Spleen (tissue), 11 donors: ENCODE results near the gene IP6K3. TPM values are rescaled to one million over a fixed set of nuclear protein-coding genes. Genes with fewer than 3 reads are reported as not detected.

ENCODE experiments used
- DNase-seq: peaks from one replicate; pipeline ENCODE4 v3.0.0-alpha.2; 2020
- H3K27ac ChIP-seq, 8 donors: fragments of 200-600 bp; sonication (generic) in 7 of 8; 1 replicate in 4 of 8; 2 replicates in 4 of 8; pipeline versions ENCODE4 v1.5.0 to v1.8.0; 2016 to 2021; ENCODE audit warnings: inconsistent platforms in 4 of 8, mild to moderate bottlenecking in 4 of 8, moderate library complexity in 1 of 8
- H3K27me3 ChIP-seq, 7 donors: fragments of 200-600 bp; sonication (generic) in 6 of 7; replicated peaks in 1 of 7; 1 replicate in 4 of 7; 2 replicates in 3 of 7; pipeline versions ENCODE4 v1.5.0 to v1.8.0; 2016 to 2021; ENCODE audit warnings: inconsistent platforms in 3 of 7, mild to moderate bottlenecking in 1 of 7
- H3K36me3 ChIP-seq, 6 donors: fragments of 200-600 bp; sonication (generic) in 5 of 6; 1 replicate in 4 of 6; 2 replicates in 2 of 6; pipeline versions ENCODE4 v1.5.0 to v1.8.0; 2016 to 2021; ENCODE audit warnings: inconsistent platforms in 2 of 6
- H3K4me1 ChIP-seq, 6 donors: fragments of 200-600 bp; sonication (generic) in 5 of 6; 1 replicate in 3 of 6; 2 replicates in 3 of 6; pipeline versions ENCODE4 v1.5.0 to v1.8.0; 2016 to 2021; ENCODE audit warnings: inconsistent platforms in 3 of 6
- H3K4me3 ChIP-seq, 8 donors: fragments of 200-600 bp; sonication (generic) in 7 of 8; 1 replicate in 4 of 8; 2 replicates in 4 of 8; pipeline versions ENCODE4 v1.5.0 to v1.8.0; 2016 to 2021; ENCODE audit warnings: inconsistent platforms in 4 of 8, mild to moderate bottlenecking in 4 of 8, moderate library complexity in 2 of 8
- H3K9me3 ChIP-seq, 8 donors: fragments of 200-600 bp; sonication (generic) in 7 of 8; 1 replicate in 4 of 8; 2 replicates in 4 of 8; pipeline versions ENCODE4 v1.5.0 to v1.8.0; 2016 to 2021; ENCODE audit warnings: inconsistent platforms in 4 of 8
- POLR2A ChIP-seq, 3 donors: fragments of 450-650 bp; IDR thresholded peaks; one replicate each; pipeline ENCODE4 v1.5.1; 2017; ENCODE audit warnings: antibody characterized with exemption in 3 of 3, mild to moderate bottlenecking in 1 of 3
- POLR2AphosphoS5 ChIP-seq, 3 donors: sonication (generic); formaldehyde crosslinking; IDR thresholded peaks; one replicate each; pipeline ENCODE4 v1.5.1; 2017; ENCODE audit warnings: antibody characterized with exemption in 3 of 3
- WGBS, 5 donors: extraction: QIAGEN DNeasy Blood & Tissue Kit in 3 of 5; methylation state at CpG; one replicate each; pipeline versions ENCODE4 v1.1.5 to v1.1.7; 2013 to 2018; 5-methylcytosine and 5-hydroxymethylcytosine counted together
- intact Hi-C: fragments of 100-400 bp; cut with DNase I; formaldehyde crosslinking; loops from one replicate; pipeline ENCODE4 v1.15.0; 2023; ENCODE audit warnings: low total_unique reads
- polyA plus RNA-seq, 3 donors: library from polyadenylated mRNA; stranded (reverse); fragments of 200-250 nt; gene quantifications; one replicate each; pipeline ENCODE4 v1.2.1, GENCODE V29; 2013
- total RNA-seq, 7 donors: library from RNA; depleted of rRNA in 3 of 7; stranded (reverse); fragments of >200 nt in 3 of 7; fragmentation: NEBNext Ultra II Directional in 4 of 7; extraction: Animal tissue kit (Norgen Biotek cat#: 25700) in 4 of 7; gene quantifications; one replicate each; pipeline versions ENCODE4 v1.1.0 to v1.2.1, GENCODE V29; 2016 to 2021
- TF ChIP-seq, protein P1 (sequence below), 11 experiments: fragments of 200-600 bp in 7 of 11; fragments of 450-650 bp in 4 of 11; sonication (generic) in 4 of 11; IDR thresholded peaks in 8 of 11; conservative IDR thresholded peaks in 3 of 11; 1 replicate in 7 of 11; 2 replicates in 4 of 11; pipeline versions ENCODE4 v1.4.0 to v1.8.0; 2016 to 2021; ENCODE audit warnings: antibody characterized with exemption in 11 of 11, inconsistent platforms in 4 of 11, mild to moderate bottlenecking in 1 of 11
- donor health status: healthy with polysubstance abuse.
- donor health status: DM: no; HTN: no; CAD: no; lungs with moderate emphysema.
- donor health status: DM: no; HTN: no; CAD: no.
- donor health status: Bipolar disorder and iron deficiency.
- donor health status: healthy.
- donor health status: DM: no; HTN: no; CAD: no.
- donor health status: DM: yes; HTN: yes; CAD: no.

IP6K3 gene
- total and polyA plus RNA-seq, 10 donors = 0.30 to 5.8 (median 2.2) TPM

DNA sequence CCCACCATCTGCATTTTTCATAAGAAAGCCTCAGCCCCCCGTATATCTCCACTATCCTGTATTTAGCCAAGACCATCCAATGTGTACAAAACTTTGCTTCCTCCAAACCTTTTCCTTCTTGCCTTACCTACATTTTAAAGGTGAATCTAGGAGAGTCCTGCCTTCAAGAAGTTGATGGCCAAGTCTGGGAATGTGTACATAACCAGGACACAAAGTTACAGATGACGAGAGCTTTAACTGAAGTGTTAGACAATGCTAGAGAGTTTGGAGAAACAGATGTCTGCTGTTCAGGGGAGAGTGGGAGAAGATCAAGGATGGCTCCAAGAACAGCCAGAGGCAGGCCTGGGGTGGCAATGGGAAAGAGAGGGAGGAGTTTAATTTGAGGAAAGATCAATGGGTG lies 32.9 kb downstream of the IP6K3 start:
- Histone ChIP-seq H3K36me3 (peaks cover 0 to 15% (median under 1%) of the 10 kb centered on the region in 6 donors), H3K27ac (no peak overlapping the region), H3K4me3 (no peak overlapping the region), H3K4me1 (peaks cover 10 to 43% (median 24%) of the 10 kb centered on the region in 6 donors), H3K9me3 (no peaks in the 10 kb centered on the region), H3K27me3 (no peaks in the 10 kb centered on the region)
- 71 to 95% (median 89%) methylated on average over 2 of the region's 2 CpGs for WGBS, 5 donors
- no peak for TF ChIP-seq POLR2A (IDR thresholded peaks at IDR 0.05)
- no peak for TF ChIP-seq POLR2AphosphoS5 (IDR thresholded peaks at IDR 0.05)
- TF ChIP-seq, protein P1, sequence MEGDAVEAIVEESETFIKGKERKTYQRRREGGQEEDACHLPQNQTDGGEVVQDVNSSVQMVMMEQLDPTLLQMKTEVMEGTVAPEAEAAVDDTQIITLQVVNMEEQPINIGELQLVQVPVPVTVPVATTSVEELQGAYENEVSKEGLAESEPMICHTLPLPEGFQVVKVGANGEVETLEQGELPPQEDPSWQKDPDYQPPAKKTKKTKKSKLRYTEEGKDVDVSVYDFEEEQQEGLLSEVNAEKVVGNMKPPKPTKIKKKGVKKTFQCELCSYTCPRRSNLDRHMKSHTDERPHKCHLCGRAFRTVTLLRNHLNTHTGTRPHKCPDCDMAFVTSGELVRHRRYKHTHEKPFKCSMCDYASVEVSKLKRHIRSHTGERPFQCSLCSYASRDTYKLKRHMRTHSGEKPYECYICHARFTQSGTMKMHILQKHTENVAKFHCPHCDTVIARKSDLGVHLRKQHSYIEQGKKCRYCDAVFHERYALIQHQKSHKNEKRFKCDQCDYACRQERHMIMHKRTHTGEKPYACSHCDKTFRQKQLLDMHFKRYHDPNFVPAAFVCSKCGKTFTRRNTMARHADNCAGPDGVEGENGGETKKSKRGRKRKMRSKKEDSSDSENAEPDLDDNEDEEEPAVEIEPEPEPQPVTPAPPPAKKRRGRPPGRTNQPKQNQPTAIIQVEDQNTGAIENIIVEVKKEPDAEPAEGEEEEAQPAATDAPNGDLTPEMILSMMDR (IDR thresholded peaks at IDR 0.05 in 8 of 11, conservative IDR thresholded peaks at IDR 0.05 in 3 of 11) = no peak
- DNase-seq = no peak
- intact Hi-C loops = no loop called here

DNA sequence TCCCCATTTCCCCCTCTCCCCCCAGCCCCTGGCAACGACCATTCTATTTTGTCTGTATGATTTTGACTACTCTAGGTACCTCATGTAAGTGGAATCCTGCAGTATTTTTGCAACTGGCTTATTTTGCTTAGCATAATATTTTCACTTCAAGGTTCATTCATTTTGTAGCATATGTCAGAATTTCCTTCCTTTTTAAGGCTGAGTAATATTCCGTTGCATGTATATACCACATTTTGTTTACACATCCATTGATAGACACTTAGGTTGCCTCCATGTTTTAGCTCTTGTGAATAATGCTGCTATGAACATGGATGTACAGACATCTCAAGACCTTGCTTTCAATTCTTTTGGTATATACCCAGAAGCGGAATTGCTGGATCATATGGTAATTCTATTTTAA lies 33.8 kb downstream of the IP6K3 start:
- no peak overlapping the region for H3K4me3 ChIP-seq
- 67 to 87% (median 75%) methylated on average over 3 of the region's 3 CpGs for whole genome bisulfite sequencing, 5 donors
- H3K4me1 ChIP-seq = peaks cover 10 to 44% (median 24%) of the 10 kb centered on the region in 6 donors
- H3K36me3 ChIP-seq = peaks cover 0 to 24% (median 4%) of the 10 kb centered on the region in 6 donors
- H3K27ac ChIP-seq = no peak overlapping the region
- TF ChIP-seq, protein P1 (IDR thresholded peaks at IDR 0.05 in 8 of 11, conservative IDR thresholded peaks at IDR 0.05 in 3 of 11) = no peak
- TF ChIP-seq POLR2A (IDR thresholded peaks at IDR 0.05) = no peak
- no peaks in the 10 kb centered on the region for H3K9me3 ChIP-seq
- H3K27me3 ChIP-seq = no peaks in the 10 kb centered on the region
- intact Hi-C loops = no loop called here
- DNase-seq = no peak

DNA sequence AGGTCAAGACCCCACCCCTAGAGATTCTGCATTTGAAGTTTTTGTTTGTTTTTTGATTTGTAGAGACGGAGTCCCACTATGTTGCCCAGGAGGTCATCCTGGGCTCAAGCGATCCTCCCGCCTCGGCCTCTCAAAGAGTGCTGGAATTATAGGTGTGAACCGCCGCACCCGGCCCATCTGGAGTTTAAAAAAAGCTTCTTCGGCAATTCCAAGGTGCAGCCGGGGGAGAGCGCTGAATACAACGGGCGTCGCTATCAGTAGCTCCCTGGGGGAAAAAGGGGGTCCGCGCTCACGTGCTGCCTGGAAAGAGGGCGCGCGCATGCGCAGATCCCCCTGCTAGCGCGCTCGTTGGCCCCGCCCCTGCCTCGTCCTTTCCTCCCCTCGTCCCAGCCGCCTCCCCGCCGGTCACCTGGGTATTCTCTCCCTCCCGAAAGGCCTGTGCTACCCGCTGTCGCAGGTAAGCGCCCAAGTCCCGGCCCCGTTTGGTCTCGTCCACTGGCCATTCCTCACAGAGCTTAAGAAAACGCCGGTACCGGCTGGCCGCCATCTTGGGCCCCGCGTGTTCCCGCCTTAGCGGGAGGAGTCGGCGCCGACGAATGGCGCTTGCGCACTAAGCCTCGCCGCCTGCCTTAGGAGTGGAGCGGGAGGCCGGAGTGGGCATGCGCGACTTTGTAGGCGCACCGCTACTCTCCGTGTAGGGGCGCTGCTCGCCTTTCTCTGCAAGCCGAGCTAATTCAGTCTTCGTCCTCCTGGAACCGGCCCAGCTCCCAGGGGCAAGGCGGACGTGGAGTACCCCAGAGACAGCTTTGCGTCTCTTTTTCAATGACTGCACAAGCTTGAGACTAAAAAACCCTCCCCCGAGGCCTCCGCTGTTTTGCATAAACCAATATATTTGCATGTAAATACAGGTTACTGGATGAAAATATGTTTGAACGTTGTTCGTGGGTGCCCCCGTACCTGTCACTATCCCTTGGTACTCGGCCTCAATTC lies 35.3 kb downstream of the IP6K3 start, which contains the start of gene UQCC2:
UQCC2 (minus strand) TSS at position 561 of the 990 bp plus-strand sequence; CDS start at position 547, 14 bp downstream.
- peak within 1 kb of the TSS; percentile 93 to 97 (median 95) for H3K27ac ChIP-seq
- peak; percentile 95 to 97 (median 95) for TF ChIP-seq POLR2AphosphoS5 (IDR thresholded peaks at IDR 0.05)
- peak in 2 of 3 donors; percentile 51 to 68 for TF ChIP-seq POLR2A (IDR thresholded peaks at IDR 0.05)
- TF ChIP-seq, protein P1 (IDR thresholded peaks at IDR 0.05 in 8 of 11, conservative IDR thresholded peaks at IDR 0.05 in 3 of 11) = peak in 10 of 11 experiments; percentile 60 to 88 (median 70)
- DNase-seq = peak; percentile 99
- whole genome bisulfite sequencing, 5 donors = 2 to 3% (median 2%) methylated on average over 67 to 73 of the region's 73 CpGs
- peaks cover 0 to 33% (median 5%) of the 10 kb centered on the region in 6 donors for H3K36me3 ChIP-seq
- H3K4me3 ChIP-seq = peak within 1 kb of the TSS; percentile 76 to 96 (median 90)
- peaks cover 10 to 49% (median 24%) of the 10 kb centered on the region in 6 donors for H3K4me1 ChIP-seq
- intact Hi-C loops = no loop called here
- no peaks in the 10 kb centered on the region for H3K9me3 ChIP-seq
- H3K27me3 ChIP-seq = no peaks in the 10 kb centered on the region
